WTC11 (cell line): ENCODE measurements around the gene DECR2. TPM values are rescaled to one million over a fixed set of nuclear protein-coding genes. Genes with fewer than 3 reads are reported as not detected.

Source experiments
- ATAC-seq: fragments of 200-7000 bp; cut with Tn5 transposase; 2 replicates; pipeline ENCODE4 v1.10.0; 2021; ENCODE audit warnings: mild to moderate bottlenecking, moderate library complexity
- CTCF ChIA-PET: fragments of 300-600 bp; sonication (Branson Sonifier 250); formaldehyde crosslinking; loops from one replicate; lab custom pipeline; 2021; ENCODE audit warnings: antibody characterized with exemption; lab: Charles Lee
- POLR2A ChIA-PET: fragments of 350-600 bp; sonication (Branson Sonifier 250); formaldehyde crosslinking; loops from one replicate; lab custom pipeline; 2021; ENCODE audit warnings: antibody characterized with exemption; lab: Charles Lee
- DNase-seq: peaks from one replicate; pipeline ENCODE4 v3.0.0; 2021; ENCODE audit warnings: low spot score
- H3K27ac Mint-ChIP-seq: 2 replicates; pipeline ENCODE4 v1.8.0; 2021; ENCODE audit warnings: mixed read lengths
- H3K27me3 Mint-ChIP-seq: 2 replicates; pipeline ENCODE4 v1.8.0; 2021; ENCODE audit warnings: low read depth, mild to moderate bottlenecking, moderate library complexity, mixed read lengths
- H3K36me3 Mint-ChIP-seq: 2 replicates; pipeline ENCODE4 v1.8.0; 2021; ENCODE audit warnings: mixed read lengths
- H3K4me1 Mint-ChIP-seq: 2 replicates; pipeline ENCODE4 v1.8.0; 2022; ENCODE audit warnings: mixed read lengths
- H3K4me3 Mint-ChIP-seq: 2 replicates; pipeline ENCODE4 v1.8.0; 2021; ENCODE audit warnings: mild to moderate bottlenecking, moderate library complexity, mixed read lengths
- H3K9me3 Mint-ChIP-seq: 2 replicates; pipeline ENCODE4 v1.8.0; 2021; ENCODE audit warnings: mixed read lengths
- CBFB ChIP-seq: sonication (generic); formaldehyde crosslinking; IDR thresholded peaks from 2 replicates; pipeline ENCODE4 v1.8.1; 2022; ENCODE audit warnings: mild to moderate bottlenecking, low read depth, missing genetic modification reagents
- CREB1 ChIP-seq: sonication (generic); formaldehyde crosslinking; IDR thresholded peaks from 2 replicates; pipeline ENCODE4 v1.8.0; 2023; ENCODE audit warnings: mild to moderate bottlenecking, missing genetic modification reagents
- ESRRA ChIP-seq: sonication (generic); formaldehyde crosslinking; IDR thresholded peaks from 2 replicates; pipeline ENCODE4 v1.8.1; 2022; ENCODE audit warnings: mild to moderate bottlenecking, missing genetic modification reagents, borderline replicate concordance
- ETV6 ChIP-seq: sonication (generic); formaldehyde crosslinking; IDR thresholded peaks from 2 replicates; pipeline ENCODE4 v1.8.1; 2022; ENCODE audit warnings: mild to moderate bottlenecking, missing genetic modification reagents
- GRHL2 ChIP-seq: fragments of 250-450 bp; sonication (Bioruptor Pico); IDR thresholded peaks from 2 replicates; pipeline ENCODE4 v1.8.0; 2022; ENCODE audit warnings: mild to moderate bottlenecking, moderate library complexity; ENCODE audit not compliant: insufficient replicate concordance, severe bottlenecking
- HMGA2 ChIP-seq: fragments of 250-450 bp; sonication (Bioruptor Pico); IDR thresholded peaks from 2 replicates; pipeline ENCODE4 v1.4.0; 2021; ENCODE audit warnings: mild to moderate bottlenecking, moderate library complexity
- KAT7 ChIP-seq: sonication (generic); formaldehyde crosslinking; IDR thresholded peaks from 2 replicates; pipeline ENCODE4 v1.8.1; 2023; ENCODE audit warnings: missing genetic modification reagents, mild to moderate bottlenecking, borderline replicate concordance
- MXD4 ChIP-seq: fragments of 250-450 bp; sonication (Bioruptor Pico); IDR thresholded peaks from 2 replicates; pipeline ENCODE4 v1.8.0; 2021; ENCODE audit warnings: mild to moderate bottlenecking, moderate library complexity, borderline replicate concordance
- NR2C2 ChIP-seq: sonication (generic); formaldehyde crosslinking; IDR thresholded peaks from 2 replicates; pipeline ENCODE4 v1.8.0; 2022; ENCODE audit warnings: mild to moderate bottlenecking, missing genetic modification reagents
- PRRX2 ChIP-seq: fragments of 250-450 bp; sonication (Bioruptor Pico); IDR thresholded peaks from 2 replicates; pipeline ENCODE4 v1.8.0; 2021; ENCODE audit warnings: mild to moderate bottlenecking
- RORB ChIP-seq: fragments of 250-450 bp; sonication (Bioruptor Pico); IDR thresholded peaks from 2 replicates; pipeline ENCODE4 v1.9.0; 2021; ENCODE audit warnings: mild to moderate bottlenecking
- SMAD4 ChIP-seq: sonication (generic); formaldehyde crosslinking; IDR thresholded peaks from 2 replicates; pipeline ENCODE4 v1.8.0; 2022; ENCODE audit warnings: mild to moderate bottlenecking, missing genetic modification reagents
- TEAD1 ChIP-seq: sonication (generic); formaldehyde crosslinking; IDR thresholded peaks from 2 replicates; pipeline ENCODE4 v1.8.0; 2022; ENCODE audit warnings: mild to moderate bottlenecking, missing genetic modification reagents
- TEAD4 ChIP-seq: sonication (generic); formaldehyde crosslinking; IDR thresholded peaks from 2 replicates; pipeline ENCODE4 v1.8.0; 2022; ENCODE audit warnings: mild to moderate bottlenecking, missing genetic modification reagents
- ZNF416 ChIP-seq: fragments of 250-450 bp; sonication (Bioruptor Pico); IDR thresholded peaks from 2 replicates; pipeline ENCODE4 v1.9.0; 2021; ENCODE audit warnings: mild to moderate bottlenecking, inconsistent platforms
- ZNF423 ChIP-seq: fragments of 250-450 bp; sonication (Bioruptor Pico); IDR thresholded peaks from 2 replicates; pipeline ENCODE4 v2.1.2; 2022; ENCODE audit warnings: mild to moderate bottlenecking, moderate library complexity
- total RNA-seq: library from RNA; stranded (reverse); gene quantifications from 3 replicates; pipeline ENCODE4 v1.2.3, GENCODE V29; 2021
- TF ChIP-seq, protein P1 (sequence below): sonication (generic); formaldehyde crosslinking; IDR thresholded peaks from 2 replicates; pipeline ENCODE4 v1.8.0; 2023; ENCODE audit warnings: missing genetic modification reagents, mild to moderate bottlenecking, borderline replicate concordance
- TF ChIP-seq, protein P2 (sequence below): sonication (generic); formaldehyde crosslinking; IDR thresholded peaks from 2 replicates; pipeline ENCODE4 v1.8.0; 2022; ENCODE audit warnings: mild to moderate bottlenecking, missing genetic modification reagents
- TF ChIP-seq, protein P3 (sequence below): sonication (generic); formaldehyde crosslinking; IDR thresholded peaks from 2 replicates; pipeline ENCODE4 v1.8.1; 2022; ENCODE audit warnings: mild to moderate bottlenecking, missing genetic modification reagents, moderate library complexity, borderline replicate concordance
- TF ChIP-seq, protein P4 (sequence below): sonication (generic); formaldehyde crosslinking; IDR thresholded peaks from 2 replicates; pipeline ENCODE4 v1.8.1; 2023; ENCODE audit warnings: mild to moderate bottlenecking, missing genetic modification reagents, borderline replicate concordance
- TF ChIP-seq, protein P5 (sequence below): fragments of 200-600 bp; IDR thresholded peaks from 2 replicates; pipeline ENCODE4 v1.8.0; 2022; ENCODE audit warnings: antibody characterized with exemption

The DECR2 gene
- total RNA-seq, 1 experiment from 2014 or later: 43.6 TPM

DNA sequence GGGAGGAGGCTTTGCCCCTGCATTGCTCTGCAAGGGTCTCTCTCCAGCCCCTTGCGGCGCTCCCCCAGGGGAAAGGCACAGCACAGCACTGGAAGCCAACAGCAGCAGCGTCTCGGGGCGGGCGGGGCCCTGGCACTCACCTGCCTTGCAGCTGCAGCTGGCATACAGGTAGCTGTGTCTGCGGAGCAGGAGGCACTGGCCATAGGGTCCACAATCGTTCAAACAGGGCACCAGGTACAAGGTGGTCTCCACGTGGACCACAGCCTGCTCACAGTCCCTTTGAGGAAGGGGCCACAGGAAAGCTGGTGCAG is 27.1 kb upstream of the DECR2 start (continued):
- TF ChIP-seq, protein P1, sequence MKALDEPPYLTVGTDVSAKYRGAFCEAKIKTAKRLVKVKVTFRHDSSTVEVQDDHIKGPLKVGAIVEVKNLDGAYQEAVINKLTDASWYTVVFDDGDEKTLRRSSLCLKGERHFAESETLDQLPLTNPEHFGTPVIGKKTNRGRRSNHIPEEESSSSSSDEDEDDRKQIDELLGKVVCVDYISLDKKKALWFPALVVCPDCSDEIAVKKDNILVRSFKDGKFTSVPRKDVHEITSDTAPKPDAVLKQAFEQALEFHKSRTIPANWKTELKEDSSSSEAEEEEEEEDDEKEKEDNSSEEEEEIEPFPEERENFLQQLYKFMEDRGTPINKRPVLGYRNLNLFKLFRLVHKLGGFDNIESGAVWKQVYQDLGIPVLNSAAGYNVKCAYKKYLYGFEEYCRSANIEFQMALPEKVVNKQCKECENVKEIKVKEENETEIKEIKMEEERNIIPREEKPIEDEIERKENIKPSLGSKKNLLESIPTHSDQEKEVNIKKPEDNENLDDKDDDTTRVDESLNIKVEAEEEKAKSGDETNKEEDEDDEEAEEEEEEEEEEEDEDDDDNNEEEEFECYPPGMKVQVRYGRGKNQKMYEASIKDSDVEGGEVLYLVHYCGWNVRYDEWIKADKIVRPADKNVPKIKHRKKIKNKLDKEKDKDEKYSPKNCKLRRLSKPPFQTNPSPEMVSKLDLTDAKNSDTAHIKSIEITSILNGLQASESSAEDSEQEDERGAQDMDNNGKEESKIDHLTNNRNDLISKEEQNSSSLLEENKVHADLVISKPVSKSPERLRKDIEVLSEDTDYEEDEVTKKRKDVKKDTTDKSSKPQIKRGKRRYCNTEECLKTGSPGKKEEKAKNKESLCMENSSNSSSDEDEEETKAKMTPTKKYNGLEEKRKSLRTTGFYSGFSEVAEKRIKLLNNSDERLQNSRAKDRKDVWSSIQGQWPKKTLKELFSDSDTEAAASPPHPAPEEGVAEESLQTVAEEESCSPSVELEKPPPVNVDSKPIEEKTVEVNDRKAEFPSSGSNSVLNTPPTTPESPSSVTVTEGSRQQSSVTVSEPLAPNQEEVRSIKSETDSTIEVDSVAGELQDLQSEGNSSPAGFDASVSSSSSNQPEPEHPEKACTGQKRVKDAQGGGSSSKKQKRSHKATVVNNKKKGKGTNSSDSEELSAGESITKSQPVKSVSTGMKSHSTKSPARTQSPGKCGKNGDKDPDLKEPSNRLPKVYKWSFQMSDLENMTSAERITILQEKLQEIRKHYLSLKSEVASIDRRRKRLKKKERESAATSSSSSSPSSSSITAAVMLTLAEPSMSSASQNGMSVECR (CRISPR knock-in tag): no peak
- TF ChIP-seq TEAD4 (CRISPR knock-in tag) (no peak), CBFB (CRISPR knock-in tag) (no peak), ESRRA (CRISPR knock-in tag) (no peak), KAT7 (CRISPR knock-in tag) (no peak), HMGA2 (CRISPR knock-in tag) (no peak), NR2C2 (no peak), ETV6 (CRISPR knock-in tag) (no peak), ZNF416 (CRISPR knock-in tag) (no peak), SMAD4 (CRISPR knock-in tag) (no peak), RORB (CRISPR knock-in tag) (no peak)
- TF ChIP-seq, protein P2, sequence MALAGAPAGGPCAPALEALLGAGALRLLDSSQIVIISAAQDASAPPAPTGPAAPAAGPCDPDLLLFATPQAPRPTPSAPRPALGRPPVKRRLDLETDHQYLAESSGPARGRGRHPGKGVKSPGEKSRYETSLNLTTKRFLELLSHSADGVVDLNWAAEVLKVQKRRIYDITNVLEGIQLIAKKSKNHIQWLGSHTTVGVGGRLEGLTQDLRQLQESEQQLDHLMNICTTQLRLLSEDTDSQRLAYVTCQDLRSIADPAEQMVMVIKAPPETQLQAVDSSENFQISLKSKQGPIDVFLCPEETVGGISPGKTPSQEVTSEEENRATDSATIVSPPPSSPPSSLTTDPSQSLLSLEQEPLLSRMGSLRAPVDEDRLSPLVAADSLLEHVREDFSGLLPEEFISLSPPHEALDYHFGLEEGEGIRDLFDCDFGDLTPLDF (CRISPR knock-in tag): no peak
- TF ChIP-seq, protein P3, sequence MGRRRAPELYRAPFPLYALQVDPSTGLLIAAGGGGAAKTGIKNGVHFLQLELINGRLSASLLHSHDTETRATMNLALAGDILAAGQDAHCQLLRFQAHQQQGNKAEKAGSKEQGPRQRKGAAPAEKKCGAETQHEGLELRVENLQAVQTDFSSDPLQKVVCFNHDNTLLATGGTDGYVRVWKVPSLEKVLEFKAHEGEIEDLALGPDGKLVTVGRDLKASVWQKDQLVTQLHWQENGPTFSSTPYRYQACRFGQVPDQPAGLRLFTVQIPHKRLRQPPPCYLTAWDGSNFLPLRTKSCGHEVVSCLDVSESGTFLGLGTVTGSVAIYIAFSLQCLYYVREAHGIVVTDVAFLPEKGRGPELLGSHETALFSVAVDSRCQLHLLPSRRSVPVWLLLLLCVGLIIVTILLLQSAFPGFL: no peak
- TF ChIP-seq, protein P4, sequence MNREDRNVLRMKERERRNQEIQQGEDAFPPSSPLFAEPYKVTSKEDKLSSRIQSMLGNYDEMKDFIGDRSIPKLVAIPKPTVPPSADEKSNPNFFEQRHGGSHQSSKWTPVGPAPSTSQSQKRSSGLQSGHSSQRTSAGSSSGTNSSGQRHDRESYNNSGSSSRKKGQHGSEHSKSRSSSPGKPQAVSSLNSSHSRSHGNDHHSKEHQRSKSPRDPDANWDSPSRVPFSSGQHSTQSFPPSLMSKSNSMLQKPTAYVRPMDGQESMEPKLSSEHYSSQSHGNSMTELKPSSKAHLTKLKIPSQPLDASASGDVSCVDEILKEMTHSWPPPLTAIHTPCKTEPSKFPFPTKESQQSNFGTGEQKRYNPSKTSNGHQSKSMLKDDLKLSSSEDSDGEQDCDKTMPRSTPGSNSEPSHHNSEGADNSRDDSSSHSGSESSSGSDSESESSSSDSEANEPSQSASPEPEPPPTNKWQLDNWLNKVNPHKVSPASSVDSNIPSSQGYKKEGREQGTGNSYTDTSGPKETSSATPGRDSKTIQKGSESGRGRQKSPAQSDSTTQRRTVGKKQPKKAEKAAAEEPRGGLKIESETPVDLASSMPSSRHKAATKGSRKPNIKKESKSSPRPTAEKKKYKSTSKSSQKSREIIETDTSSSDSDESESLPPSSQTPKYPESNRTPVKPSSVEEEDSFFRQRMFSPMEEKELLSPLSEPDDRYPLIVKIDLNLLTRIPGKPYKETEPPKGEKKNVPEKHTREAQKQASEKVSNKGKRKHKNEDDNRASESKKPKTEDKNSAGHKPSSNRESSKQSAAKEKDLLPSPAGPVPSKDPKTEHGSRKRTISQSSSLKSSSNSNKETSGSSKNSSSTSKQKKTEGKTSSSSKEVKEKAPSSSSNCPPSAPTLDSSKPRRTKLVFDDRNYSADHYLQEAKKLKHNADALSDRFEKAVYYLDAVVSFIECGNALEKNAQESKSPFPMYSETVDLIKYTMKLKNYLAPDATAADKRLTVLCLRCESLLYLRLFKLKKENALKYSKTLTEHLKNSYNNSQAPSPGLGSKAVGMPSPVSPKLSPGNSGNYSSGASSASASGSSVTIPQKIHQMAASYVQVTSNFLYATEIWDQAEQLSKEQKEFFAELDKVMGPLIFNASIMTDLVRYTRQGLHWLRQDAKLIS: no peak

DNA sequence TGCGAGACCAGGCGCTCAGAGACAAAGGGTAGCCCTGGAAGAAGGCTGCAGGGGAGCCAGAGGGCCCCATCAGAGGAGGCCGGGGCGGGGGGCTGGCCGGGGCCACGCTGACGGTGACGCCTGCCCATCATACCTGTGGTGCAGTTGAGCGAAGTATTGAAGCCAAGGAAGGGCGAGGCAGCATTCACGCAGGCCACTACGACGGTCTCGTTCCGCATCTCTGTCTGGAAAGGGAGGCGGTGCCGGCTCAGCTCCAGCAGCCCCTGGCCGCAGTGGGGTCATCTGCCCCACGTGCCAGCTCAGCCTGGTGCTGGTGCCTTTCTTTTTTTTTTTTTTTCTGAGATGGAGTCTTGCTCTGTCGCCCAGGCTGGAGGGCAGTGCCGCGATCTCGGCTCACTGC is 26.5 kb upstream of the DECR2 start:
- ATAC-seq: no peak
- POLR2A ChIA-PET: no interaction called here
- Mint-ChIP-seq H3K27me3 (no peaks in the 10 kb centered on the region), H3K27ac (no peak overlapping the region), H3K4me1 (peaks cover 18% of the 10 kb centered on the region), H3K36me3 (peaks cover 12% of the 10 kb centered on the region), H3K9me3 (no peaks in the 10 kb centered on the region), H3K4me3 (no peak overlapping the region)
- CTCF ChIA-PET: no interaction called here
- no peak for DNase-seq
- no peak for TF ChIP-seq PRRX2
- TF ChIP-seq TEAD1 (CRISPR knock-in tag): no peak
- TF ChIP-seq, protein P4: no peak
- TF ChIP-seq ESRRA (CRISPR knock-in tag): no peak
- TF ChIP-seq NR2C2: no peak
- no peak for TF ChIP-seq GRHL2 (CRISPR knock-in tag)
- TF ChIP-seq ZNF423 (CRISPR knock-in tag): no peak
- TF ChIP-seq, protein P5, sequence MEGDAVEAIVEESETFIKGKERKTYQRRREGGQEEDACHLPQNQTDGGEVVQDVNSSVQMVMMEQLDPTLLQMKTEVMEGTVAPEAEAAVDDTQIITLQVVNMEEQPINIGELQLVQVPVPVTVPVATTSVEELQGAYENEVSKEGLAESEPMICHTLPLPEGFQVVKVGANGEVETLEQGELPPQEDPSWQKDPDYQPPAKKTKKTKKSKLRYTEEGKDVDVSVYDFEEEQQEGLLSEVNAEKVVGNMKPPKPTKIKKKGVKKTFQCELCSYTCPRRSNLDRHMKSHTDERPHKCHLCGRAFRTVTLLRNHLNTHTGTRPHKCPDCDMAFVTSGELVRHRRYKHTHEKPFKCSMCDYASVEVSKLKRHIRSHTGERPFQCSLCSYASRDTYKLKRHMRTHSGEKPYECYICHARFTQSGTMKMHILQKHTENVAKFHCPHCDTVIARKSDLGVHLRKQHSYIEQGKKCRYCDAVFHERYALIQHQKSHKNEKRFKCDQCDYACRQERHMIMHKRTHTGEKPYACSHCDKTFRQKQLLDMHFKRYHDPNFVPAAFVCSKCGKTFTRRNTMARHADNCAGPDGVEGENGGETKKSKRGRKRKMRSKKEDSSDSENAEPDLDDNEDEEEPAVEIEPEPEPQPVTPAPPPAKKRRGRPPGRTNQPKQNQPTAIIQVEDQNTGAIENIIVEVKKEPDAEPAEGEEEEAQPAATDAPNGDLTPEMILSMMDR: no peak
- no peak for TF ChIP-seq KAT7 (CRISPR knock-in tag)
- no peak for TF ChIP-seq CREB1 (CRISPR knock-in tag)
- TF ChIP-seq MXD4 (CRISPR knock-in tag): no peak
